Heart right ventricle (tissue), 16 donors: ENCODE results near the gene TEAD2. TPM values are rescaled to one million over a fixed set of nuclear protein-coding genes. Genes with fewer than 3 reads are reported as not detected.
A peak's percentile ranks its signal among the peaks of the same experiment; 100 is the strongest.
"Not testable (repeated sequence)": the region's sequence is repeated elsewhere in the genome, so short reads cannot be mapped to it uniquely, and the experiment has no call there.

Experiments used
- ATAC-seq, 8 donors: fragments of 200-7000 bp; cut with Tn5 transposase; one replicate each; pipeline ENCODE4 v1.9.1; 2020; ENCODE audit warnings: mild to moderate bottlenecking in 8 of 8, moderate library complexity in 8 of 8, moderate number of reproducible peaks in 1 of 8
- DNase-seq, 2 donors: peaks; one replicate each; pipeline ENCODE4 v3.0.0-alpha.2; 2020
- H3K27ac ChIP-seq, 10 donors: fragments of 200-600 bp; sonication (generic) in 2 of 10; one replicate each; pipeline versions ENCODE4 v1.5.0 to v1.8.0; 2020 to 2022; ENCODE audit warnings: mild to moderate bottlenecking in 3 of 10
- H3K27me3 ChIP-seq, 7 donors: fragments of 200-600 bp; one replicate each; pipeline ENCODE4 v1.8.0; 2021 to 2022; ENCODE audit warnings: mild to moderate bottlenecking in 2 of 7
- H3K36me3 ChIP-seq, 9 donors: fragments of 200-600 bp; sonication (generic) in 1 of 9; one replicate each; pipeline versions ENCODE4 v1.5.0 to v1.8.0; 2020 to 2022; ENCODE audit warnings: mild to moderate bottlenecking in 2 of 9
- H3K4me1 ChIP-seq, 9 donors: fragments of 200-600 bp; sonication (generic) in 1 of 9; one replicate each; pipeline versions ENCODE4 v1.5.0 to v1.8.0; 2020 to 2022; ENCODE audit warnings: mild to moderate bottlenecking in 4 of 9
- H3K4me3 ChIP-seq, 10 donors: fragments of 200-600 bp; sonication (generic) in 2 of 10; one replicate each; pipeline versions ENCODE4 v1.5.0 to v1.8.0; 2020 to 2022; ENCODE audit warnings: mild to moderate bottlenecking in 7 of 10, moderate library complexity in 2 of 10
- H3K9me3 ChIP-seq, 11 donors: fragments of 200-600 bp in 10 of 11; sonication (generic) in 2 of 11; one replicate each; pipeline versions ENCODE4 v1.5.0 to v1.8.0; 2013 to 2022; ENCODE audit warnings: mild to moderate bottlenecking in 2 of 11, control low read depth in 1 of 11, moderate library complexity in 1 of 11
- CTCF ChIP-seq, 9 donors: fragments of 200-600 bp; sonication (generic) in 2 of 9; IDR thresholded peaks; one replicate each; pipeline versions ENCODE4 v1.5.0 to v1.8.0; 2021 to 2022; ENCODE audit warnings: antibody characterized with exemption in 9 of 9, mild to moderate bottlenecking in 5 of 9, moderate library complexity in 1 of 9
- WGBS, 2 donors: extraction: QIAGEN DNeasy Blood & Tissue Kit; methylation state at CpG; one replicate each; pipeline ENCODE4 v1.1.7; 2013; ENCODE audit warnings: inconsistent platforms in 1 of 2; 5-methylcytosine and 5-hydroxymethylcytosine counted together
- intact Hi-C, 10 donors: fragments of 100-400 bp; cut with DNase I; formaldehyde crosslinking; loops; one replicate each; pipeline versions ENCODE4 v1.11.1 to v1.14.2; 2022
- polyA plus RNA-seq, 2 donors: library from polyadenylated mRNA; stranded (reverse); fragments of 200-250 nt; gene quantifications; one replicate each; pipeline ENCODE4 v1.2.3, GENCODE V29; 2013
- total RNA-seq, 10 donors: library from RNA; stranded (reverse); fragmentation: NEBNext Ultra II Directional in 3 of 10; extraction: Animal tissue kit (Norgen Biotek cat#: 25700) in 3 of 10; gene quantifications; one replicate each; pipeline versions ENCODE4 v1.2.1 to v1.2.4, GENCODE V29; 2021 to 2023
- donor health status: Arrhythmogenic right ventricular cardiomyopathy.
- donor health status: ischemic (EF 13 %, LVEDD 7.1; RV severe dilation, severe dysfunction).
- donor health status: healthy with polysubstance abuse.
- donor health status: DM: no; HTN: yes; CAD: no.
- donor health status: DM: no; HTN: no; CAD: no.
- donor health status: ischemic (EF 25% LVEDD 6.9; RV normal size, moderate dysfunction).
- donor health status: ischemic (EF 25% LVEDD 5.7; RV mildly dilated, moderate dysfunction).
- donor health status: healthy.
- donor health status: DM: yes; HTN: yes; CAD: no.
- donor health status: Ischemic cardiomyopathy.
- donor health status: ischemic (EF 35%, LVEDD 5.7; RV mildly dilated, moderate dysfunction).
- donor health status: nonischemic (EF 11% LVEDD 7.7; RV severe dilation, severe dysfunction).
- donor health status: DM: yes; HTN: yes; CAD: no.
- donor health status: PGD.
- donor health status: ischemic (EF 29% LVEDD 5.4; RV normal size, mild dysfunction).
- donor health status: nonischemic (EF 23%, LVEDD 6.1; RV moderate dilation, normal function).

TEAD2 gene
- total and polyA plus RNA-seq, 12 donors, result 34.1 to 67.8 (median 45.1) TPM

GRCh38 chr19:49301165-49301865, 60.9 kb downstream of the TEAD2 start:
- peaks cover 0 to 12% (median 0%) of the 10 kb centered on the region in 11 donors for H3K9me3 ChIP-seq
- H3K36me3 ChIP-seq, result no peaks in the 10 kb centered on the region
- DNase-seq, result peak; percentile 58 to 83
- H3K27me3 ChIP-seq, result no peaks in the 10 kb centered on the region
- ATAC-seq, result peak; percentile 89 to 96 (median 92)
- H3K4me1 ChIP-seq, result peaks cover 0 to 5% (median 0%) of the 10 kb centered on the region in 9 donors
- intact Hi-C loops, result loop anchor here in 7 of 10 donors (1.0 to 10.0 kb wide), 3 partner anchors 74 to 77 kb away; no protein-coding TSS in a partner anchor
- WGBS, 2 donors, result 25 to 27% methylated on average over 8 of the region's 8 CpGs
- no peak overlapping the region for H3K27ac ChIP-seq
- TF ChIP-seq CTCF (IDR thresholded peaks at IDR 0.05), result peak; percentile 65 to 96 (median 83)
- H3K4me3 ChIP-seq, result peak overlapping the region in 4 of 10 donors; percentile 24 to 32 (median 26)

- H3K36me3 ChIP-seq, H3K27me3 ChIP-seq, DNase-seq, H3K4me1 ChIP-seq, H3K4me3 ChIP-seq, intact Hi-C loops, H3K27ac ChIP-seq, ATAC-seq: not testable (repeated sequence)
- H3K9me3 ChIP-seq, result peaks cover 0 to 10% (median 0%) of the 10 kb centered on the region in 11 donors
- WGBS, 2 donors, result 89 to 91% methylated on average over 3 of the region's 3 CpGs
Observed at GRCh38 chr19:49298653-49299052, 63.6 kb downstream of the TEAD2 start.

- no peak for DNase-seq
- no peak overlapping the region for H3K4me3 ChIP-seq
- WGBS, 2 donors, result 94% methylated on average over 3 of the region's 3 CpGs
- H3K27me3 ChIP-seq, result no peaks in the 10 kb centered on the region
- intact Hi-C loops, result no loop called here
- no peaks in the 10 kb centered on the region for H3K9me3 ChIP-seq
- no peak overlapping the region for H3K27ac ChIP-seq
- no peak for TF ChIP-seq CTCF (IDR thresholded peaks at IDR 0.05)
- ATAC-seq, result no peak
- peaks cover 0 to 5% (median 0%) of the 10 kb centered on the region in 9 donors for H3K4me1 ChIP-seq
- H3K36me3 ChIP-seq, result peaks cover 0 to 3% (median 0%) of the 10 kb centered on the region in 9 donors
Observed at GRCh38 chr19:49297403-49297802, 64.8 kb downstream of the TEAD2 start.

- Histone ChIP-seq H3K9me3 (no peaks in the 10 kb centered on the region), H3K4me1 (no peaks in the 10 kb centered on the region), H3K36me3 (peaks cover 0 to 3% (median 0%) of the 10 kb centered on the region in 9 donors), H3K27me3 (no peaks in the 10 kb centered on the region), H3K4me3 (no peak overlapping the region), H3K27ac (no peak overlapping the region)
- TF ChIP-seq CTCF (IDR thresholded peaks at IDR 0.05), result no peak
- WGBS, 2 donors, result 76 to 80% methylated on average over 8 of the region's 8 CpGs
- DNase-seq (no peak), ATAC-seq (no peak)
- intact Hi-C loops, result loop anchor here in 1 of 10 donors (2.0 kb wide), 1 partner anchor 31 kb away; no protein-coding TSS in a partner anchor
Observed at GRCh38 chr19:49295208-49295880, 66.9 kb downstream of the TEAD2 start.
